Ovary (tissue), 3 donors: ENCODE measurements around the gene PAAF1.

Experiments used
- CTCF ChIP-seq, 3 donors: fragments of 450-650 bp in 2 of 3; fragments of 200-600 bp in 1 of 3; IDR thresholded peaks; one replicate each; pipeline versions ENCODE4 v1.5.1 to v1.8.0; 2016 to 2022; ENCODE audit warnings: antibody characterized with exemption in 3 of 3, mild to moderate bottlenecking in 1 of 3
- EP300 ChIP-seq: sonication (generic); formaldehyde crosslinking; IDR thresholded peaks from one replicate; pipeline ENCODE4 v1.6.1; 2017; ENCODE audit warnings: antibody characterized with exemption
- POLR2A ChIP-seq: fragments of 450-650 bp; IDR thresholded peaks from one replicate; pipeline ENCODE4 v1.6.1; 2017; ENCODE audit warnings: antibody characterized with exemption, mild to moderate bottlenecking, moderate library complexity
- donor health status: DM: no; HTN: no; CAD: no.

- no peak for TF ChIP-seq CTCF (IDR thresholded peaks at IDR 0.05)
- TF ChIP-seq POLR2A: no peak
- no peak for TF ChIP-seq EP300
Measured at GRCh38 chr11:73913472-73913871, 36.7 kb downstream of the PAAF1 start.
